Stimulated activated CD8-positive, alpha-beta memory T cell treated with anti-CD3 and anti-CD28 coated beads, Interleukin-7, amount 100 ng/mL, for 1 hour (primary cell): ENCODE measurements around the gene ALKBH3.

ENCODE experiments used
- DNase-seq, 2 donors: peaks; one replicate each; pipeline ENCODE4 v3.0.0-alpha.2; 2020; ENCODE audit warnings: low read depth in 2 of 2

ALKBH3 gene

GRCh38 chr11:43894546-43894945 is 13.9 kb downstream of the ALKBH3 start:
- DNase-seq, result no peak

DNA sequence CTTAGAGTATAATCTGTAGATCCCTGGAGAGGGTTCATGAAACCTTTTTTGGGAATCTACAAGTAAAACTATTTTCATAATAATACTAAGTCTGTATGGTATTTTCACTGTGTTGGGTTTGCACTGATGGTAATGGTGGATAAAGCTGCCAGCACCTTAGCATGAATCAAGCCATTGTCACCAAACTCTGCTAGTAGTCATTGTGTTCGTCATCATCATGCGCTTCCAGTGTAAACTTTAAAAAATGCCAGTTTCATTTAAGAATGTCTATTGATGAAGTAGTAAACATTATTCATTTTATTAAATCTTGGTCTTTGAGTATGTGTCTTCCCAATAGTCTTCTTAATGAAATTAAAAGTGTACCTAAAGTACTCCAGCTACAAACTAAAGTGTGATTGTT is 15.0 kb downstream of the ALKBH3 start:
- no peak for DNase-seq

DNA sequence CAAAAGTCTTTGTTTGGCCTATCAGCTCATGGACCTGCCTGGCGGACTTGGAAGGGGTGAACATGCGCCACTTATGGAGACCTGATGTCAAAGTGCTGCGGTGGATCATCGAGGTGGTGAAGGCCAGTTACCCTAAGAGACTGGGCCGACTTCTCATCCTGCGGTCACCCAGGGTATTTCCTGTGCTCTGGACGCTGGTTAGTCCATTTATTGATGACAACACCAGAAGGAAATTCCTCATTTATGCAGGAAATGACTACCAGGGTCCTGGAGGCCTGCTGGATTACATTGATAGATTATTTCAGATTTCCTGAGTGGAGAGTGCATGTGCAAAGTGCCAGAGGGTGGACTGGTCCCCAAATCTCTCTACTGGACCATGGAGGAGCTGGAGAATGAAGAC is 17.9 kb downstream of the ALKBH3 start:
- no peak for DNase-seq

DNA sequence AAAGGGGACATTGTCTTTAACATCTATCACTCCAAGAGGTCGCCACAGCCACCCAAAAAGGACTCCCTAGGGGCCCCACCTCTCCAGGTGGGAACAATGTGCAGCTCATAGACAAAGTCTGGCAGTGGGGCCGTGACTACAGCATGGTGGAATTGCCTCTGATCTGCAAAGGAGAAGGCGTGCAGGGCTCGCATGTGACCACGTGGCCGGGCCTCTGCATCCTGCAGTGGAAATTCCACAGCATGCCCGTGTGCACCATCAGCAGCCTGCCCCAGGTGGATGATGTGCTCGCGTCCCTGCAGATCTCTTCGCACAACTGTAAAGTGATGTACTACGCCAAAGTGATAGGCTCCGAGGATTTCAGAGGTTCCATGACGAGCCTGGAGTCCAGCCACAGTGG is 18.5 kb downstream of the ALKBH3 start:
- DNase-seq, result no peak

GRCh38 chr11:43901551-43901950 is 20.9 kb downstream of the ALKBH3 start:
- DNase-seq, result no peak

- no peak for DNase-seq
Observed at GRCh38 chr11:43903078-43903477, 22.4 kb downstream of the ALKBH3 start.

- DNase-seq, result no peak
Observed at GRCh38 chr11:43903969-43904368, 23.3 kb downstream of the ALKBH3 start.

DNA sequence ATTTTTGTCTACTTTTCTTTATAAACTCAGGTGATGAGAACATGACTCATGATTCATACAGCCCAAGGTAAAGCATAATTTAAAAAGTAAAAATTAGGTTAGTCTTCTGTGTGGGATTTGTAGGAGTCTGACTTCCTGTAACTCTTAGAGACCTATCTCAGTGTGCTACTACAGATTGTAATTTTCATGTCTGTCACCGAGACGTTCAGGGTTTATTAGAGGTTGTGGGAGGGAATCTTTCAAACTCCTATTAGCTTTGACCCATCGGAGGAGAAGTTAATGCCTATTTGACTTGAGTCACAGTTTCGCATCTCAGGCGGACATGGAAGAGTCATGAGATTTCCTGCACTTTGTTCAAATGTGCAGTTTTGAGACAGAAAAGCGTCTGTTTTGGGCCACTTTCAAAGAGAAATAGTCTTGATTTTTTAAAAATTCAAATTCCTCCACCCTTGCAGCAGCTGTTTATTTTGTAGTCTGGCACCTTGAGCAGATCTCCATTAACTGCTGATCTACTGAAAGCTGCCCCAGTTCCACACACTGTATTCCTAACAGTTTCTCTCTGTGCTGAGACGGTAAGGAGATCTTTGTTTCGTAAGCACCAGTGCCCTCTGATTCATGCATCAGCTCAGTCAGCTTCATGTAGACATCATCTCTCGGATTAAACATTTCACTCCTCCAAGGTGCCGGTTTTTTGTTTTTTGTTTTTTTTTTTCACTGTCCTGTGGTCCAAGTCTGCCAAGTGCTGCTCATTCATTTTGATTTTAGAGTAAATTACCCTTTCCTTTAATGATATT is 24.3 kb downstream of the ALKBH3 start:
- DNase-seq, result no peak

DNA sequence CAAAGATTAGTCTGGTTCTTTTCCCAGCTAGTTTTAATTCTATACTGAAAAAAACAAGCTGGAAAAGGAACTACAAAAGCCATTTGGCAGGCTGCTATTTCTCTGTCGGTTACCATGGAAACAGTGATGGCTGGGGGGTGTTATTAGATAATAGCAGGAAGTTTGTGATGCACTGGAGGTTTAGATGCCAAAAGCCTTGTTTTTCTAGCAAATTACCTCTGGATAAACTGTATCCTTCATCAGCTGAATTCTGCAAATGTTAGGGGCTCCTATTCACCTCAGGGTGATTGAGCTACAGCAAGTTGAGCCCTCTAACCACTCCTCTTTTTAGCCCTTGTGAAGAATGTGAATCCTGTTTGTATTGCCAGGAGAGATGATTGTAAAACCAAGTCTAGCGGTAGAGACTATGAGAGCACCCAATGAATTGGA is 25.2 kb downstream of the ALKBH3 start:
- no peak for DNase-seq

DNA sequence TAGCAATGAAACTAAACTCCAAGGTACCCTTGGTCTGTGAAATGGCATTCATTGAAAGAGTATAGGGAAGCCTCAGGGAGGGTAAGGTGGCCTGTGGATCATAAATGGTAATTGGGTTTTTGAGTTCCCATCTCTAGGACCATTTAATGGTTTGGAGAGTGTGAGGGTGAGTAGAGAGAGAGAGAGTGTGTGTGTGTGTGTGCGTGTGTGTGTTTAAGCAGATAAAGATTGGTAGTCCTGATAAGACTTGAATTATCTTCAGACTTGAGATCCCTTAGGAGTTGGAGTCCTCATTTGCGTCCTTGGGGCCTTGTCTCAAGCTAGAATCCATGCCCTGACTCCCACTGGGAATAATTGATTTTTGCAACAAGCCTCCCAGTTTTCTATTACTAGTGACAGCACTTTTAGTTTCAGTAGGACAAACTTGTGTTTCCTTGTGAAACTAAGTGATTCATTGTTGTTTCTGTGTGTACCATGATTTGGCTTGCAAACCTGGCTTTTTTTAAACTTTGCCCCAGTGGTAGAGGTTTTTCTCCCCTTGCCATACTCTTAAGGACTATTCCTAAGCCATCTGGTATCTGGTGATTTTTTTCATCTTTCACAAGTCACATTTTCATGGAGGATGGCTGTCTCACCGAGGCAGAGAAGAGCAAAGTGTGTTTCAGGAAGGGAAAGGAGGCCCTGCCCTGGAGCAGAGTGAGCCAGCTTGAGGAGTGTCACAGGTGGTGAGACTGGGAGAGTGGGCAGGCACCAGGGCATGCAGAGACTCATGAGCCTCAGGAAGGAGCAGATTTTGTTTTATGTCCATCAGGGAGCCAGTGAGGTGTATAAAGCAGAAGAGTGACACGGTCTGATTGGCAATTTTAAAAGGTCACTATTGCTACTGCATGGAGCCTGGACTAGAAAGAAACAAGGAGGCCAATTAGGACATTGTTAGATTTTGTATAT is 26.7 kb downstream of the ALKBH3 start:
- DNase-seq, result no peak

GRCh38 chr11:43908191-43908590 is 27.6 kb downstream of the ALKBH3 start:
- no peak for DNase-seq

GRCh38 chr11:43908683-43909082 is 28.1 kb downstream of the ALKBH3 start:
- no peak for DNase-seq

DNA sequence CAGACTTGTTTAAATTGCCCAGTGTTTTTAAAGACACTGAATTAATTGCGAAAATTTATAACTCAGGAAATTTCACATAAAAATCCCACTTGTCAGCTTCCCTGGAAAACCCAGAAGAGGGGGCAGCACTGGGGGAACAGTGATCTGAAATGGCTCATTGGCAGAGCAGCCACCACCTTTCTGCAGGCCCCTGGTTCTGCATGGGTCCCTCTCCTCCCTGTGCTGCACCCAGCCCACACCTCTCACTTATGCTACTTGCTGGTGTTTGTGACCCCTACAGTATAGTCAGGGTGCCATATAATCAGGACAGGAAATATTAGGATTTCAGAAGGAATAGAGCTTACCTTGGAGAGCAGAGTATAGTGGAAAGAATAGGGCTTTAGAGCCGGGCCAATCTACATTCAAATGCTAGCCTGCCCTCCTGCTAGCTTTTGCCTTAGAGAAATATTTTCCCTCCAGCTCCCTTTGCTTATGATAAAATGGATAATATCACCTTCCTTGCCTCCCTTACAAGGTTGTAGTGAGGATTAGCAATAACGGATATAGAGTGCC is 33.3 kb downstream of the ALKBH3 start:
- DNase-seq, result no peak

- no peak for DNase-seq
Observed at GRCh38 chr11:43914466-43914865, 33.8 kb downstream of the ALKBH3 start.

DNA sequence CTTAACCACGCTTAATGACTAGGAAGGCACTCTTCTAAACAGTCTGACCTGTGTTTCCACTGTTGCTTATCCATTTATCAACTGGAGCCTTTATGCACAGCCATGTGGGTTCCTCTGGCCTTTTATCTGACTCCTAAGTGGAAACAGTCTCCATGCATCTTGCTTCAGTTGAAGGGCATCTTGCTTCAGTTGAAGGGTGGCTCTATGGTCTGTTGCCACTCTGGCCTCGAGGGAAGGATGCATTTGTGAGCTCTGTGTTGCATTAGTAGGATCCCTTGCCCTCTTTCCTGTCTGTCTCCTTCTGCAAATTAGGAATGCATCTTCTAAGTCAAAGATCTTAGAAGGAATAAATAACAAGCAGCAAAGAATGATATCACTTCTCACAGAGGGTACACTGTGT is 36.0 kb downstream of the ALKBH3 start:
- DNase-seq, result no peak

DNA sequence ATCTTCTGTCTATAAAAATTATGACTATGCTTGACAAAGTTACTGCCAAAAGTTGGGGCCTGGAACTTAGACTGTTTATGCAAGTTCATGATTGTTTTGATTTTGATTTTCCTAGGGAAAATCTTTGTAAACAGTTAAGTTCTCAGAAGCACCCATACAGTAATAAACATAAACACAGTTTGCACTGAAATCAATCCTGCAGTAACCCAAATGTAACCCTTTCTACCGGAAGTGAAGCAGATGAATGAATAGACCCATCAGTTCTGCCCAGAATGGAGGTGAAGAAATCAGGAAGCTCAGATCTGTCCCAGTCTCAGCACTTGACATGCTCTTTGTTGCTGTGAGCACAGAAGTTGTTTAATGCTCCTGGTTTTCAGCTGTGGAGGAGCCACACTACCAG is 37.2 kb downstream of the ALKBH3 start:
- no peak for DNase-seq

DNA sequence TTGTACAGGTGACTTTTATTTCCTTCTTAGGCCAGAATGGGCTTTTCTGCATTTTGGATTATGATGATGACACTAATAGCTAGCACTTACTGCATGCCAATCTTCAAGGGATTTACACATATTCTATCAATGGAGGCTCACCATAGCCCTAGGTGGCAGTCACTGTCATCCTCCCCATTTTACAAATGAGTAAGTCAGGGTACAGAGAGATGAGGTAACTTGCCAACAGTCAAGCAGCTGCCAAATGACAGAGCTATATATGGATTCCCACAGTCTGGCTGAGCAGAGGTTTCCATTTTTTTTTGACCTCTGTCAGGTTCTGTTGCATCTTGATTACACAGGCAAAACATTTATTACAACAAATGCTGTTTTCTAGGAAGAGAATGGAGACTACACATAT is 38.0 kb downstream of the ALKBH3 start:
- DNase-seq, result no peak

DNA sequence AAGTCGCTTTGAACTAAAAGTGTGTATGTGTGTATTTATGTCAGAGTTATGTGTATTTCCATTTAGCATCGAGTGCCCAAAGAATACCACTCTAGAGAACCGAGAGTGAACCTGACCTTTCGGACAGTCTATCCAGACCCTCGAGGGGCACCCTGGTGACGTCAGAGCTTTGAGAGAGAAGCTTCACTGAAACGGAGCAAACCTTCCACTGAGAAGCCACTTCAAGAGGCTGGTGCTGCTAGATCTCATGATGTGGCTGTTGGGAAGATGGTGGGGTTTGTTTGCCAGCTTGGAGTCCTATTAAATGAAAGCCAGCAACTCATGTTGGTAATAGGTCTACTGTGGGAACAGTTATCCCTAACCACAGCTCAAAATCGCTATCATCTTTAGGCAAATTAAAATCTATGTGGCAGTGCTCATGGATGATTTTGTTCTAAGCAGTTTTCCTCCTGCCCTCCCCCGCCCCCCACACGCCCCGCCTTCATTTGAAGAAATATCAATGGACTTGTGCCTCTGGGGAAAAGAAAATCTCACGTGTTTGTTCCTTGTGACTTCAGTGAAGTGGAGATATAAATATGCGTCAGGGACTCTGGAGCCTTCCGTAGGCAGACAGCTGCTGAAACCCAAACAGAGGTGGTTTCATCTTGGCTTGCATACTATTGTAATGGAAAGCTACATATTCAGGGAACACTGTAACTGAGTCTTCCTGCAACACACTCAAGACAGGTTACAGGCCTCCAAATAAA is 39.4 kb downstream of the ALKBH3 start:
- DNase-seq, result no peak

DNA sequence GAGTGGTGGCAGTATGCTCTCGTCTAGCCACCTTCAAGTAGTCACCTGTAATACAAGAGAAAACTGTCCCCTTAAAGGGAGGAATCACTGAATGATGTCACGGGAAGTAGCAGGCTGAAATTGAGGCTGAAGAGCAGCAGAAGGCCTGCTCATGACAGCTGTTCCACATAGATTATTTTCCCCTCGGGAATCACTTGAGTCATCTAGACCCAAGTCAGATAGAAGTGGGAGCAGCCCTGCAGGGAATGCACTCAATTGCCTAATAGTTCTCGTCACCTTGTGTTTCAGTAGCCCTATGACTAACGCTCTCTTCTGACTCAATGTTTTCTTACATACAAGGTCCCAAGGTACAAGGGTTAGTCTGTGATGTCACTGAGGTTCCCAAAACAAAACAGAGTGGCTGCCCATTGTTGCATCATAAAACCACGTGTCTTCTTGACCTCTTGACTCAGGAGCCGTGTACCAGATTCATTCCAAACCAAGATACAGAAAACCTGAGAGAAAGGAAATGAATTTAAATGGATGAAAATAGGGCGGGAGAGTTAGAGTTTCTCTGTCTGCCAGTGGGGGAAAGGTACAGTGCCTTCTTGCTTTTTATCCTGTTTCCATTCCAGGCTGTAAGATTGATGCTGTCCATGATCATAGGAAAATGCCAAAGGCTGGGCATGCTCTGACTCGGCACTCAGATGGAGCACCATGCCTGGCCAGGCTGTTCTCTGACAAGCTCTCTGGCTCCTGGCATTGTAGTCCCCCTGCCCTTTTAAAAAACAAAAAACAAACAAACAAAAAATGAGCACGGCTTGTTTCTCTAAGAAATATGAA is 40.2 kb downstream of the ALKBH3 start:
- DNase-seq, result no peak

GRCh38 chr11:43921561-43922294 is 41.1 kb downstream of the ALKBH3 start:
- no peak for DNase-seq
